Dedifferentiated amniotic fluid mesenchymal stem cell (primary cell): ENCODE results near the gene GPC1.
A peak's percentile ranks its signal among the peaks of the same experiment; 100 is the strongest.

Source experiments
- DNase-seq: peaks from one replicate; pipeline ENCODE4 v3.0.0-alpha.2; 2016; ENCODE audit errors: extremely low spot score

Gene GPC1

GRCh38 chr2:240513549-240514287 lies 78.3 kb downstream of the GPC1 start:
- DNase-seq, result peak; percentile 78

GRCh38 chr2:240514631-240515030 lies 79.2 kb downstream of the GPC1 start:
- DNase-seq, result no peak

- no peak for DNase-seq
Observed at GRCh38 chr2:240517342-240517741, 81.9 kb downstream of the GPC1 start.
